Islet of Langerhans (tissue), 1 donor: ENCODE measurements around the gene DOCK7.
A peak's percentile ranks its signal among the peaks of the same experiment; 100 is the strongest.

ENCODE experiments used
- FAIRE-seq: peaks from one replicate; lab custom pipeline; 2011; peaks lifted over from hg19 to GRCh38; lab: Jason Lieb, UNC

The DOCK7 gene

DNA sequence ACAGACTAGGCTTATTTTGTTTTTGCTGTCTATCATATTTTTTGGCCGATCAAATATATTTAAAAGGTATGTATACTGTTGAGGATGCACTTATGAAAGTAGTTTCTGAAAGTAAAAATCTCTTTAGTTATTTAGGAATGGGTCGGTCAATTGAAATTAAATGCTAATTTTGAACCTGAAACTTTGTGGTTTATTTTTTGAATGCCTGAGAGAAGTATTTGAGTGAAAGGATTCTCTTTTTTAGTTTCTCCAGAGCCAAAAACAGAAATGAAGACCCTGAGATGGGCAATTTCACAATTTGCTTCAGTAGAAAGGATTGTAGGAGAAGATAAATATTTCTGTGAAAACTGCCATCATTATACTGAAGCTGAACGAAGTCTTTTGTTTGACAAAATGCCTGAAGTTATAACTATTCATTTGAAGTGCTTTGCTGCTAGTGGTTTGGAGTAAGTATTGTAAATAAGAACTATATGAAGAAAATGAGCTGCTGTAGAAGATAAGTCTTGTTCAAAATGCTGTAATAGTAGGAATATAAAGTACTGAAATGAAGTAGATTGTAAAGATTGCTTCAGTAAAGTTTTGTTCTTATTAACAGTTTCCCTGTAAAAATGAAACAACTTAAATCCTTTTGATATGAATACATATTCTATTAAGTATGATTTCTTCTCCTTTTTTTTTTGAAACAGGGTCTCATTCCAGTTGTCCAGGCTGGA lies 239.8 kb downstream of the DOCK7 start:
- no peak for FAIRE-seq

DNA sequence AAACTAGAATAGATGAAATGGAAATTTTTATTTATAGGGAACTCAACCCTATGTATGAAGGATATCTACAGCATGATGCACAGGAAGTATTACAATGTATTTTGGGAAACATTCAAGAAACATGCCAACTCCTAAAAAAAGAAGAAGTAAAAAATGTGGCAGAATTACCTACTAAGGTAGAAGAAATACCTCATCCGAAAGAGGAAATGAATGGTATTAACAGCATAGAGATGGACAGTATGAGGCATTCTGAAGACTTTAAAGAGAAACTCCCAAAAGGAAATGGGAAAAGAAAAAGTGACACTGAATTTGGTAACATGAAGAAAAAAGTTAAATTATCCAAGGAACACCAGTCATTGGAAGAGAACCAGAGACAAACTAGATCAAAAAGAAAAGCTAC lies 243.5 kb downstream of the DOCK7 start:
- no peak for FAIRE-seq

DNA sequence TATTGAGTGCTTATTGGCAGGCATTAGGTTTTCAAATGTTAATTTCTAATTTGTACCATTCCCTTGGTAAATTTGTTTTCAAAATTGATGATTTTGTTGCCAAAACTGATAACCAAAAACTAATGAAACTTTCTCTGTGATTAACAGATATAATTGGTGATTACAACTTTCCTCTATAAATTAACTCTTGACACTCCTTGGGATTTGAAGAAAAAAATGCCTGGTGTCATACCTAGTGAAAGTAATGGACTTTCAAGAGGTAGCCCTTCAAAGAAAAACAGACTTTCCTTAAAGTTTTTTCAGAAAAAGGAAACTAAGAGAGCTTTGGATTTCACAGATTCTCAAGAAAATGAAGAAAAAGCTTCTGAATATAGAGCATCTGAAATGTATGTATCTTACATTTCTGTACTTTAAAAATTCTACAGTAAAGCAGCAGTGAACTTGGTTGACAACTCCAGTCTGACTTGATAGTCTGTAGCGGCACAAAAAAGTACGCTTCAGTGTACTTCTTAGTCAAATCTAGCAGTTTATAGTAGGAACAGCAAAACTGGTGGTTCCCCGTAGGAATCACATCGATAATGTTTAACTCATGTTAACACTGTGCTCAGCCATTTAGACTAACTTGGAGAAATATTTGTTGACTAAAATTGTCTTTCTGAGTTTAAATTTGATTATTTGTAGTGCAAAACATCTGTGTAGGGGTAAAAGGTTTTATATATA lies 248.4 kb downstream of the DOCK7 start:
- FAIRE-seq, result no peak

DNA sequence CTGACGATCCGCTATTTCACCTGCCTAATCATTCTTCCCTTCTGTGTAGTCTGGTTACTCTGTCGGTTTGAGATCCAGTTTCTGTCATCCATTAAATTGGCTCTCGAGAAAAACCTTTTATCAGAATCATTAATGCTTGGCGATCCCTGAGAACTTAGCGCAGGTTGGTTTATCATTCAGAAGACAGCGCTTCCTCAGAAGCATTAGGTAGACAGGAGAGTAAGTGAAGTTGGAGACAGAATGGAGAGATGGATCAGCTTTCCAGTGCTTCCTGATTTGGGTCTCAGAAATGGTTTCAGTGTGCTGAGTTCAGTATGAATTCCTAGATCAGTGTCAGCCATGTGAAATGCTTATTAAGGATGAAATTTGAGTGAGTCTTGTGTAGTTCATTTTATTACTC lies 250.0 kb downstream of the DOCK7 start:
- FAIRE-seq, result no peak

DNA sequence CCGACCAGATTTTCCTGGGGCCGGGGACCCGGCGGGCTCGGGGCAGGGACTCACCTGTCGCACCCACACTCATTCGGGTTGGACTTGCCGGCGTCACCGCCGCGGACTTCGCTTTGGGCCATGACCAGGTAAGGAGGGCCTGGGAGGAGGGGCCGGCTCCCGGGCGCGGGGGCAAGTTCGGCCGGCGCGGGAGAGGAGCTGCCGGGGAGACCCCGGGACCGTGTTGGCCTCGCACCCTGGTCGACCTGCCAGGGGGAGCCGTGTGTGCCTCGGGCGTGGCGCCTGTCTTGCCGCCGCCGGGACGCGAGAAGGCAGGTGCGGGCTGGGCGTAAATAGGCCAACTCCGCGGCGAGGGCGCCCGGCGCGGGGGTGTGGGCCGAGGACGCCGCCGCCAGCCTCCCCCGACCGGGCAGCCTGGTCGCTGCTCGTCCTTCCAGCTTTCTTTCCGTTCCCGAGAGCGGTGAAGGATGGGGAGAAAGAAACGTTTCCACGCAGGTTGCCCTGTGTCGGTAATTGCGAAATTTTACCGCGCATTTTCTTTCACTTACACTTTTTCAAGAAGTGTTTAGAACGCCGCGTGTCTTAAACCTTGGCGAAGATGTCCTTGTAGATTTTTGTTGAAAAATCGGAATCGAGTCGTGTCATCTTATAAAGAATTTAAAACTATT lies 250.8 kb downstream of the DOCK7 start:
- no peak for FAIRE-seq

DNA sequence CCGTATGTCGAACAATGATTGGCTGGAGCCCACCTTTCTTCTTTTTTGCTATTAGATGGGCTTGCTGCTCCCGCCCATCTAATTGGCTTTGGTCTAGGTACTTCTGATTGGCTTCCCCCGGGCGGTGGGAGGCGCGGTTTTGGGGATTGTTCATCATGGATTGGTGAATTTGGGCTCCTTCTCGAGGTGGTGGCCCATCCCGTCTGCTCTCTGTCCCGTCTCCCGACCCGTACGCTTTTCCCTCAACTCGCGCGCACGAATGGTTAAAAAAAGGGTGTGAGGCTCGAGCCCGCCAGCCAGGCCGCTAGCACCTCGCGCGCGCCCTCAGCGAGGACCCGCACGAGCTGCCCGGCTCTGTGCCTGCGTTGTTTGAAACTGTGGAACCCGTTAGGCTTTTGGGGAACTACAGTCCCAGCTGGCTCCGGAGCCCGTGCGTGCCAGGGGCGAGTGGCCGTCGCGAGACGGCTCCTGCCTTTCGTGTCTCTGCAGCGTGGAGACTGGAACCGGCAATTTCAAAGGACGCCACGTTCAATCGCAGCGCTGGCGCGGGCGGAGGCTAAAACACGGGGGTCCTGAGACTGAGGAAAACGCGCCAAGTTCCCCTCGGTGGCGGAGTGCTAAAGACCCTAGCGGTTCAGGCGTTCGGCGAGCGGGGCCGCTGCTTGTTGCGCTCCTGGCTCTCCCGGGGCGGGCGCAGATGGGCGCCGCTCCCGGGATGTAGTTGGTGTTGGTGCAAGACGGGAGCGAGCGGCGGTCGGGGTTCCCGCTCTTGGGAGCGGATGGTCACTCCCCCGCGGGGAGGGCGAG lies 251.5 kb downstream of the DOCK7 start, which contains the start of gene USP1:
TSS of gene USP1 (plus strand) at position 584 of the 807 bp plus-strand sequence. CDS start 2,819 bp downstream, outside the sequence.
- FAIRE-seq, result peak; percentile 89

DNA sequence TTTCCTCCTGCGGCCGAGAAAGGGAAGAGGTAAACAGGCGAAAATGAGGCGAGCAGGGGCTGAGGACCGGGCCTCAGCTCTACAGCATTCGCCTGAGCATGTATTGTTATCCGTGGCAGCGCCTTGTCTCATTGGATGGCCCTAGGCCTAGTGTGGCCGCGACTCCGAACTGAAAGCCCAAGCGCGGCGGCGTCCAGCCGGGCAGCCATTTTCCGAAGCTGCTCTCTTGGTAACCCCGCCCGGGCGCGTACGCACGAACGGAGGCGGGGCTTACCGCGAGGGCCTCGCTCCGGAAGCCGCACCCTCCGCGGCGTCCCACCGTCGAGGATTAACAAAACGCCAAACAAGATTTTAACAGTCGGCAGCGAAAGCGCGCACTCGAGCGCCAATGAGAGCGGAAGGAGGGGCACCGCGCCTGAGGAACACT lies 252.1 kb downstream of the DOCK7 start:
- FAIRE-seq, result no peak

DNA sequence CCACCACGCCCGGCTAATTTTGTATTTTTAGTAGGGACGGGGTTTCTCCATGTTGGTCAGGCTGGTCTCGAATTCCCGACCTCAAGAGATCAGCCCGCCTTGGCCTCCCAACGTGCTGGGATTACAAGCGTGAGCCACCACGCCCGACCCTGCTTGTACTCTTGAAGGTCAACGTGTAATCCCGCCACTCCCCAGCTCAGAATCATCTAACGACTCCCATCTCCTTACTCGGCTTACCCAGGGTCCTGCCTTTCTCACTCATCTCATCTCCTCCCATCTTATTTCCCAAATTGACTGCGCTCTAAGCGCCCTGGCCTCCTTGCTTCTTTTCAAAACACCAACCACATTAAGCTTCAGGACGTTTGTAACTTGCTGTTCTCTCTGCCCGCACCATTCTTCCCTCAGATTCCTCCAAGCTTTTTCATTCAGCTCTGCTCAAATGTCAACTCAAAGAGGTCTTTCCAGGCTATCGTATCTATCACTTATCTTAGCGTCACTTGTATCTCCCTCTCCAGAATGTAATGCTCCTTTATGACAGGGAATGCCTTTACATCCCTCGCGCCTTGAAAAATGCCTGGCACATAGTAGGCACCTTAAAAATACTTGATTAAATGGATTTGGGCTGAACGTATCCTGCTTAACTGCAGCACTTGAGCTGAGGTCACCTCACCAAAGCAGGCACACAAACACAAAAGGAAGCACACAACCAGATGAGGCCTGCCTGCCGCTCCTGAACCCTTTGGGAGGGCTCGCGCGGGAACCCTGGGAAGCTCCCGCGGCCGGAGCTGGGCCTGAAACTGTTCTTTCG lies 252.8 kb downstream of the DOCK7 start:
- no peak for FAIRE-seq

DNA sequence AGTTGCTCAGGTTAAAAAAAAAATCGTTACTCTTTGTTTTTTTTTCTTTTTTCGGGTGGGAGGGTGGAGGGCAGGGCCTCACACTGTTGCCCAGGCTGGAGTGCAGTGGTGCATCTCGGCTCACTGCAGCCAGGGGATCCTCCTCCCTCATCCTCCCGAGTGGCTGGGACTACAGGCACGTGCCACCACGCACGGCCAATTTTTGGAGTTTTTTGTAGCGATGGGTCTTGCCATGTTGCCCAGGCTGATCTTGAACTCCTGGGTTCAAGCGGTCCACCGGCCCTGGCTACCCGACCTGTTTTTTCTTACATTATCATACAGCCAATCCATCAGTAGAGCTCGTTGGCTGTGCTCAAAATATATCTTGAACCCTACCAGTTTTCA lies 253.6 kb downstream of the DOCK7 start:
- no peak for FAIRE-seq

DNA sequence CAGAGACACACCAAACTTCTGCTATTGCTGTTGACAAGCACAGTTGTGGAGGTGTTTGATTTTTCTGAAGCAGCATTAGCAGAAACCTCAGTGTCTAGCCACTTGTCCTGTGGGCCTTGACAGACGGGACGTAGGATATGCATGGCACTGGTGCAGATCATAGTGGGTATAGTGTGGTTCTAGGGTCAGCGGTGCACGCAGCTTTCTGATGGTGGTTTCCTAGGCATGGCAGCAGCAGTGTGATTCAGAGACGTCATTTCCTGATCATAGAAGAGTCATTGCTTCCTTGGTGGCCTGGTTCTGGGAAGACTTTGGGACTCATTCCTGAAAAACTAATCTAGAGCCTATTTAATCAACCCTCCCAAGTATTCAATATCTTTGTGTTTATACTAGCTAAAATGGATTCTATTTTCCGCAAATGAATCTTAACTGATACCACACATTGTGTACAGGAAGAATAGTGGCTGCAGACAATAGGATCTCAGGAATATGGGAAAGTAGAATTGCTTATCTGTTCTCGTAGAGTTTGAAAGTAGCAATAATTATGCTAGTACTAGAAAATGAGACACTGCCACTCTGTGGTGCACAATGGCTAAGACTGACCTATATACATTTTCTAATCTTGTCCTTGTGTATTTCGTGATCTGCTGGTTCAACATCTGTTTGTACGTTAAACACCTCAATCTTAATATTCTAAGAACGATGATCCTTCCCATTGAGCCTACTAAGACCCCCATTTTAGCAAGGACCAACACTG lies 254.1 kb downstream of the DOCK7 start:
- FAIRE-seq, result no peak

DNA sequence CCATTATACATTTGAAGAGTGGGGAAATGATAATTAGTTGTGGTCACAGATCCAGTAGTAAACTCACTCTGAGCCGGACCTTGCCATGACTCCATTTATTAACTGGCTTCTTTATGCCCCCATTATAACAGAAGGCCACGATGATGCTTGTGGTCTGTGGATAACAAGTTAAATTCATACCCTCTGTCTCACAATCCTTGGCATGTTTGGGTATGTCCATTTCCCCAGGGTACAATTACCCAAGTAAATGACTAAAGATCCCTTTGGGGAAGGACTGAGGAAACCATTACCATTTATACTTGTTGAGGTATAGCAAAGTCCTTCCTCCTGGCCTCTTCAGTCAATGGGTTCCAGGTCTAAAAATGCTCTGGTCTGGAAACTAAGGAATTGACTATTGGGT lies 258.6 kb downstream of the DOCK7 start:
- no peak for FAIRE-seq

DNA sequence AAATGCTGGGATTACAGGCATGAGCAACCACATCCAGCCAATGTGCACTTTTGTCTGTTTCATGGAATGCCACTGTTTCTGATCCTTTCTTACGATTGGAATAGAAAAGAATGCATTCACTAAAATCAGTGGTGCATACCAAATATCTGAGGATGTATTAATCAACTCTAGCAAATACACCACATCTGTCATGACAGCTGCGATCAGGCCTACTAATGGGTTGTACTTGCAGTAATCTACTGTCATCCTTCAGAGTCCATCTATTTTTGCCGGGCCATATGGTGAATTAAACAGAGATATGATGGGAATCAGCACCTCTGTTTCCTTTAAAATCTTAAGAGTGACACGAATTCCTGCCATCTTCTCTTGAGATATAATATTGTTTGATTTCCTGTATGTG lies 259.8 kb downstream of the DOCK7 start:
- no peak for FAIRE-seq

DNA sequence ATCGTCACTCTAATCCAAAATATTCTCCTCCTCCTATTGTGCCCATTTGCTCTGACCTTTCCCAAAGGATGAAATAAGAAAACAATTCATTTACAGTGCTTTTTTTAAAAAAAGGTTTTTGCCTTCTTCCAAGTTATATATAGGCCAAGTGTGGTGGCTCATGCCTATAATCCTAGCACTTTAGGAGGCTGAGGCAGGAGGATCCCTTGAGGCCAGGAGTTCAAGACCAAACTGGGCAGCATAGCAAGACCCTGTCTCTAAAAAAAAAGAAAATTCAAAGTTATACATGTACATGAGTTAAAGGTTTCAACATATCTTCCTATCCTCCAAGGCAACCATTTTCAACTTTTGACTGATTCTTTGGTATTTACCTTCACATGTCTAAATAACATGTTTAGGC lies 261.4 kb downstream of the DOCK7 start:
- no peak for FAIRE-seq

DNA sequence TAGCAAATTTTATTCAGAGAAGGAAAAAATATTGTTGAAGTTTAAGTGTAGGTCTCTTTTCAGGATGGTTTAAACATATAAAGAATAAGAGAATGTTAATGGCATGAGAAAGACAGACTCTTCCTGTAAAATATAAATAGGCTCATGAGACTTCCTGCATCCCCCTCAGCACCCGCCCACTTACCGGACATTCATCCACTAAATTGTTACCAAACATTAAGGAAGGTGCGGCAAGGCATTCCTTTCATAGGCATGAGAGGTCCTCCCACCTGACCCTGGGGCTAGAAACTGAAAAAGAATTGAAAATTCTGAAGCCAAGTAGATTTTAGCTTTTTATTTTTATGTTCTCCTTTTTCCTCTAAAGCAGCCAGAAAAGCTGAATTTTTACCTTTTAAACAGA lies 261.9 kb downstream of the DOCK7 start:
- no peak for FAIRE-seq

DNA sequence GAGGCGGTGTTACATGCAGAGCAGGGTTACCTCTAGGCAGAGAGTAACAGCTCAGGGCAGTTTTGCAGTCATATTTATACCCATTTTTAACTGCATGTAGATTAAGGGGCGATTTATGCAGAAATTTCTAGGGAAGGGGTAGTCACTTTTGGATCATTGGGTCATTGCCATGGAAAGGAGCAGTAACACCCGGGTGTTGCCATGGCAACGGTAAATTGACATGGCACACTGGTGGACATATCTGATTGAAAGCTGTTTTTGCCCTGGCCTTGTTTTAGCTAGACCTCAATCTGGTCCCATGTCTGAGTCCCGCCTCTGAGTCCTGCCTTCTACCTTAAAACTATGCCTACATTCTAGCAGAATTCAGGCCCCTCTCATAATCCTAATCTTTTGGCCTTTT lies 263.1 kb downstream of the DOCK7 start:
- no peak for FAIRE-seq

DNA sequence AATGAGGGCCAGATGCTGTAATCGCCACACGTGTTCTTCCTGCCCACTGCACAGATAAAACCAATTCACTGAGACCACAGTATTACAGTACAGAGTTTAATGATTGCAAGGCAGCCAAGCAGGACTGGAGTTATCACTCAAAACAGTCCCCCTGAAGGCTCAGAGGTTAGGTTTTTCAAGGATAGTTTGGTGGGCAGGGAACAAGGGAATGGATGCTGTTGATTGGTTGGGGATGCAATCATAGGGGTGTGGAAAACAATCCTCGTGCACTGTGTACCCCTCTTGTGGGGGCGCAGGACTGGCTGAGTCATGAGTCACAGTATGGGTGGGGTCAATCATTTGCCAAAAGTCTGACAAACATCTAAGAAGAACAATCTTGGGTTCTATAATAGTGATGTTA lies 263.8 kb downstream of the DOCK7 start:
- no peak for FAIRE-seq

DNA sequence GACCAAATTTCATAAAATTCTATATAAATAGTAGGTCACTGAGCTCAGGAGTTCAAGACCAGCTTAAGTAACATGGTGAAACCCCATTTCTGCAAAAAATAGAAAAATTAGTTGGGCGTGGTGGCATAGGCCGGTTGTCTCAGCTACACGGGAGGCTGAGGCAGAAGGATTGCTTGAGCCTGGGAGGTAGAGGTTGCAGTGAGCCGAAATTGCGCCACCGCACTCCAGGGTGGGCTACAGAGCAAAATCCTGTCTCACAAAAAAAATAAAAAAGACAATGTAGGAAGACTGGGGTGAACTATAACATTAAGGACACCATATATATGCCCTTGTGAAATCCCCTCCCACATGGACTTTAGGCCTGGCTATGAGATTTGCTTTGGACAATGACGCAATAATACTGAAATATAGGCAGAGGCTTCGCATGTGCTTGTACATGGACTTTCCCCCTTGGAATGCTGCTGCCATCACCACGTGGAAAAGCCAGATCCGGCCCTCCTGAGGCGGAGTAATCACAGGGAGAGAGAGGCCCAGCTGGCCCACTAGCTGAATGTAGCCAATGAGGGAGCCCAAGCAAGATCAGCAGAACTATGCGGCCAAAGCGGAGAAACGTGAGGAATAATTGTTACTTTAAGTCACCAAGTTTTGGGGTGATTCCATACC lies 264.5 kb downstream of the DOCK7 start:
- FAIRE-seq, result no peak

DNA sequence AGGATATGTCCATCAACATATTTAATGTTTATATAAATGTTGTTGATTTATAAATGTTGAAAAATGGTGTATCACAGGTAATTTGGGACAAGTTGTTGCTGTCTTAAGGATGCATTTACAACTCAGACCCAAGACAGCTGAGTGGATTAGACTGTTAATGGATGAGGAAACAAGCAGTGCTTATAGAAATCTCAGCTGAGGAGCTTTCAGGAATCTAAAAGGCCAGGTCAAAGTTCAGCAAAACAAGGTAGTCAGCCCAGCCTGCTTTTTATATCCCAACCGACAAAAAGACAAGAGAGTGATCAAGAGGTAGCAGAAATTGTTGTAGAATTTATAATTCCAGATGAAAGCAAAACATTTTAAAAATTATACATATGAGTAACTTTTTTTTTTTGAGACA lies 268.0 kb downstream of the DOCK7 start:
- FAIRE-seq, result no peak

DNA sequence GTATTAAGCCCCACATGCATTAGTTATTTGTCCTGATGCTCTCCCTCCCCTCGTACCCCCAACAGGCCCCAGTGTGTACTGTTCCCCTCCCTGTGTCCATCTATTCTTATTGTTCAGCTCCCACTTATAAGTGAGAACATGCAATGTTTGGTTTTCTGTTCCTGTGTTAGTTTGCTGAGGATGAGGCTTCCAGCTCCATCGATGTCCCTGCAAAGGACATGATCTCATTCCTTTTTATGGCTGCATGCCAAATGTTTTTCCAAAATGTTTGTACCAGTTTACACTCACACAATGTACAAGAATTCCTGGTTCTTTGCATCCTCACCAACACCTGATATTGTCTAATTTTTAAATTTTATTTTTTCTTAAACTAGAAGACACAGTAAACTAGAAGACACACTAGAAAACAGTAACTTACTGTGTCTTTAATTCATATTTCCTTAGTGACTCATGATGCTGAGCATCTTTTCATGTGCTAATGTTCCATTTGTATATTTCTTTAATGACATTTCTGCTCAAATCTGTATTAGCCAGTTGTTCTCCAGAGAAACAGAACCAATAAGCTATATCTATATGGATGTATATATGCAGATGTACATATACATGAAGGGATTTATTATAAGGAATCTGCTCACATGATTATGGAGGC lies 270.7 kb downstream of the DOCK7 start:
- no peak for FAIRE-seq

DNA sequence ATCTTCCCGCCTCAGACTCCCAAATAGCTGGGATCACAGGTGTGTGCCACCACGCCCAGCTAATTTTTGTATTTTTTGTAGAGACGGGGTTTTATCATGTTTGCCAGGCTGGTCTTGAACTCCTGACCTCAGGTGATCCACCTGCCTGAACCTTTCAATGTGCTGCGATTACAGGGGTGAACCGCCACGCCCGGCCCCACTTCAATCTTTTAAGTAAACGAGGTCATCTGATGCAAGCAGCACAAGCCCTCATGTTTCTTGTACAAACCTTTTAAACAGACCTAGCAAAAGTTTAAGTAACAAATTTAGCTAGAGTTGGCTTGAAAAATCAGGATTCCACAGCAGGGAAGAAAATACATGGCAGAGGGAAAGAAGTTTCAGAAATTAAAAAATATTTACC lies 272.5 kb downstream of the DOCK7 start:
- FAIRE-seq, result no peak
